Ovary (tissue), 3 donors: ENCODE results near the gene VWA5B1.

Experiments used
- EP300 ChIP-seq: sonication (generic); formaldehyde crosslinking; IDR thresholded peaks from one replicate; pipeline ENCODE4 v1.6.1; 2017; ENCODE audit warnings: antibody characterized with exemption
- TF ChIP-seq, protein P1 (sequence below), 3 donors: fragments of 450-650 bp in 2 of 3; fragments of 200-600 bp in 1 of 3; IDR thresholded peaks; one replicate each; pipeline versions ENCODE4 v1.5.1 to v1.8.0; 2016 to 2022; ENCODE audit warnings: antibody characterized with exemption in 3 of 3, mild to moderate bottlenecking in 1 of 3
- donor health status: DM: no; HTN: no; CAD: no.

DNA sequence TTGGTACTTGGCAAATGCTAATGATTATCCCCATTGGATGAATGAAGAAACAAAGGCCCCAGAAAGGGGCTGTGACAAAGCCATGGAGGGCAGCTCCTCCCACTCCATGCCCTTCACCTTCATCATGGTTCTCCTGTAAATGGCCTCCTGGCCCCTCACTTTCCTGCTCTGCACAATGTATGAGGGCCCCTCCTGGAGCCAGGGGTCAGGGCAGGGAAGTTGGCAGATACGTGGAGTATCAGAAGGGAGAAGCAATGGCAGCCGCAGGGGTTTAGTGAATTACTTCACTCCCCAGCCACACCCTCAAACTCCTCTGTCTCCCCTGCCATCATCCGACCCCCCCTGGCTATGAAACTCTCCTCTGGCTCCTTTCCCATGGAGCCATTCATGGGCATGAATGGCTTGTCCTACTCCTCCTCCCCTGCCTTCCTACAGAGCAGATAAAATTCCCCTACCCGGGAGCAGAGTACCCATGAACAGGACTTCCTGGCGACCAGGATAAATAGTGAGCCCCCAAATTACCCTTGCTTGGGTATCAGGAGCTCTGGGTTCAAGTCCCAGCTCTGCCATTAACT lies 109.0 kb downstream of the VWA5B1 start:
- TF ChIP-seq EP300 = no peak
- TF ChIP-seq, protein P1, sequence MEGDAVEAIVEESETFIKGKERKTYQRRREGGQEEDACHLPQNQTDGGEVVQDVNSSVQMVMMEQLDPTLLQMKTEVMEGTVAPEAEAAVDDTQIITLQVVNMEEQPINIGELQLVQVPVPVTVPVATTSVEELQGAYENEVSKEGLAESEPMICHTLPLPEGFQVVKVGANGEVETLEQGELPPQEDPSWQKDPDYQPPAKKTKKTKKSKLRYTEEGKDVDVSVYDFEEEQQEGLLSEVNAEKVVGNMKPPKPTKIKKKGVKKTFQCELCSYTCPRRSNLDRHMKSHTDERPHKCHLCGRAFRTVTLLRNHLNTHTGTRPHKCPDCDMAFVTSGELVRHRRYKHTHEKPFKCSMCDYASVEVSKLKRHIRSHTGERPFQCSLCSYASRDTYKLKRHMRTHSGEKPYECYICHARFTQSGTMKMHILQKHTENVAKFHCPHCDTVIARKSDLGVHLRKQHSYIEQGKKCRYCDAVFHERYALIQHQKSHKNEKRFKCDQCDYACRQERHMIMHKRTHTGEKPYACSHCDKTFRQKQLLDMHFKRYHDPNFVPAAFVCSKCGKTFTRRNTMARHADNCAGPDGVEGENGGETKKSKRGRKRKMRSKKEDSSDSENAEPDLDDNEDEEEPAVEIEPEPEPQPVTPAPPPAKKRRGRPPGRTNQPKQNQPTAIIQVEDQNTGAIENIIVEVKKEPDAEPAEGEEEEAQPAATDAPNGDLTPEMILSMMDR (IDR thresholded peaks at IDR 0.05) = no peak
